H1 (cell line): ENCODE measurements around the gene C17orf100. TPM values are rescaled to one million over a fixed set of nuclear protein-coding genes. Genes with fewer than 3 reads are reported as not detected.
A peak's percentile ranks its signal among the peaks of the same experiment; 100 is the strongest.

Experiments used
- CTCF ChIP-seq, 3 experiments: IDR thresholded peaks; 1 replicate in 2 of 3; 2 replicates in 1 of 3; pipeline versions ENCODE4 v1.5.1 to v1.6.1; 2011; ENCODE audit warnings: low read length in 3 of 3, mild to moderate bottlenecking in 3 of 3, inconsistent platforms in 2 of 3, low read depth in 1 of 3, moderate library complexity in 1 of 3; ENCODE audit not compliant: insufficient read depth in 1 of 3; ENCODE audit errors: control extremely low read depth in 1 of 3
- RAD21 ChIP-seq, 2 experiments: IDR thresholded peaks in 1 of 2; conservative IDR thresholded peaks in 1 of 2; 2 replicates each; pipeline ENCODE4 v1.6.1; 2011; ENCODE audit warnings: low read depth in 2 of 2, low read length in 2 of 2, improper control_type of control experiment in 1 of 2, inconsistent platforms in 1 of 2, mild to moderate bottlenecking in 1 of 2, moderate library complexity in 1 of 2
- SIN3A ChIP-seq, 2 experiments: IDR thresholded peaks in 1 of 2; conservative IDR thresholded peaks in 1 of 2; 2 replicates each; pipeline ENCODE4 v1.6.1; 2011 to 2012; ENCODE audit warnings: low read length in 2 of 2, improper control_type of control experiment in 1 of 2, low read depth in 1 of 2, mild to moderate bottlenecking in 1 of 2
- YY1 ChIP-seq: IDR thresholded peaks from 2 replicates; pipeline ENCODE4 v1.6.1; 2011; ENCODE audit warnings: low read depth, mild to moderate bottlenecking, low read length
- polyA plus RNA-seq, 7 experiments: library from polyadenylated mRNA; depleted of rRNA in 3 of 7; stranded (reverse) in 5 of 7; unstranded in 2 of 7; fragments of >200 nt in 5 of 7; fragments of 200-250 nt in 2 of 7; gene quantifications; 1 replicate in 5 of 7; 2 replicates in 1 of 7; 4 replicates in 1 of 7; pipeline versions ENCODE4 v1.2.1 to v1.2.3, GENCODE V29; 2011 to 2013; ENCODE audit warnings: missing spikeins in 2 of 7, mixed read lengths in 2 of 7
- total RNA-seq: library from RNA; stranded (reverse); fragmentation: NEBNext Ultra II Directional; extraction: Animal tissue kit (Norgen Biotek cat#: 25700); gene quantifications from 2 replicates; pipeline ENCODE4 v1.2.1, GENCODE V29; 2021
- TF ChIP-seq, protein P1 (sequence below): fragments of 300-600 bp; sonication (generic); IDR thresholded peaks from 2 replicates; pipeline ENCODE4 v1.7.1; 2012; ENCODE audit warnings: low read length, moderate library complexity, mild to moderate bottlenecking, inconsistent platforms; ENCODE audit not compliant: insufficient replicate concordance

C17orf100 gene
- total and polyA plus RNA-seq, 2 of the 8 experiments (the other 6 are each of a cell fraction or from before 2014, with no cell fraction given), result 2.1 to 2.8 TPM

DNA sequence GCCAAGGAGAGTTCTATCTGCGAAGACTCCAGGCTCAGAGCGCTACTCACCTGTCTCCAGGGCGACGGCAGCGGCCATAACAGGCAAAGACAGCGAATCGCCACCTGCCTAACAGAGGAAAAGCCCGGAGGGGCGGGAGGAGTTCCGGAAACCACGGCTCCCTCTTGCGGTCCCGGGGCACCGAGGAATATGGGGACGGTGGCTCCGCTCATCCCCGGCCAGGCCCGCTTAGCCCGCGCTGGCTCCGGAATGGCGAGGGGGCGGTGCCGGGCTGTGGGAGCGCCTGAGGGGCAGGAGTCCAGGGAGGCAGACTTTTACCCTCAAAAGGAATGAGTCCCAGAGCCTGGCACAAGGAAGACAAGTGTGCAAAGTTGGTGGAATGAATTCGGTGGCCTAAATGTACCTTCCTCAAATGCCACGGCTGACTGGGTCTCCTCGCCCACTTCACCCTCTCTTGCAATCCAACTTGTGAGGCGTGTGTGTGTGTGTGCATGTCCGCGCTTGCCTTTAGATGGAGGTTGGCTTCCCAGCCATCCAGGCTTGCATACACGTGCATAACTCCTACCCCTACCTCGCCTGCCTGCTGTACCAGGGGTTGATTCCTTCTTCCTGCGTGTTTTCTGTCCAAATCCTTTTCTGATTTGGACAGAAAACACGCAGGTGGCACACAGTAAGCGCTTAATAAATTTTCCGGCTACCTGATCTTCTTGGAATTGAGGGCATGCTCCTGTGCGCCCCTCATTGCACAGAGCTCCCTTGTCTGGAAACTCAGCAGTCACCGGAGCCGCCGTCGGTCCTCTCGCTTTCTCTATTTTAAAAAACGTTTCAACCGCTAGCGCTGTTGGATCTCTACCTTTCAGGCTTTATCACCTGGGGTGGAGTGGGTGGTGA, 3.5 kb downstream of the C17orf100 start (continued):
- TF ChIP-seq CTCF (IDR thresholded peaks at IDR 0.05; ENCODE audit: control extremely low read depth in 1 of 3, insufficient read depth in 1 of 3, low read depth in 1 of 3, low read length in 3 of 3), result peak; percentile 17 to 27 (median 19); a peak in 2 of 4 replicates
- peak in 1 of 2 experiments; percentile 63; a peak in 1 of 4 replicates for TF ChIP-seq SIN3A (conservative IDR thresholded peaks at IDR 0.05 in 1 of 2, IDR thresholded peaks at IDR 0.05 in 1 of 2; ENCODE audit: low read depth in 1 of 2, low read length in 2 of 2)
- peak; percentile 87 for TF ChIP-seq YY1
- TF ChIP-seq, protein P1, sequence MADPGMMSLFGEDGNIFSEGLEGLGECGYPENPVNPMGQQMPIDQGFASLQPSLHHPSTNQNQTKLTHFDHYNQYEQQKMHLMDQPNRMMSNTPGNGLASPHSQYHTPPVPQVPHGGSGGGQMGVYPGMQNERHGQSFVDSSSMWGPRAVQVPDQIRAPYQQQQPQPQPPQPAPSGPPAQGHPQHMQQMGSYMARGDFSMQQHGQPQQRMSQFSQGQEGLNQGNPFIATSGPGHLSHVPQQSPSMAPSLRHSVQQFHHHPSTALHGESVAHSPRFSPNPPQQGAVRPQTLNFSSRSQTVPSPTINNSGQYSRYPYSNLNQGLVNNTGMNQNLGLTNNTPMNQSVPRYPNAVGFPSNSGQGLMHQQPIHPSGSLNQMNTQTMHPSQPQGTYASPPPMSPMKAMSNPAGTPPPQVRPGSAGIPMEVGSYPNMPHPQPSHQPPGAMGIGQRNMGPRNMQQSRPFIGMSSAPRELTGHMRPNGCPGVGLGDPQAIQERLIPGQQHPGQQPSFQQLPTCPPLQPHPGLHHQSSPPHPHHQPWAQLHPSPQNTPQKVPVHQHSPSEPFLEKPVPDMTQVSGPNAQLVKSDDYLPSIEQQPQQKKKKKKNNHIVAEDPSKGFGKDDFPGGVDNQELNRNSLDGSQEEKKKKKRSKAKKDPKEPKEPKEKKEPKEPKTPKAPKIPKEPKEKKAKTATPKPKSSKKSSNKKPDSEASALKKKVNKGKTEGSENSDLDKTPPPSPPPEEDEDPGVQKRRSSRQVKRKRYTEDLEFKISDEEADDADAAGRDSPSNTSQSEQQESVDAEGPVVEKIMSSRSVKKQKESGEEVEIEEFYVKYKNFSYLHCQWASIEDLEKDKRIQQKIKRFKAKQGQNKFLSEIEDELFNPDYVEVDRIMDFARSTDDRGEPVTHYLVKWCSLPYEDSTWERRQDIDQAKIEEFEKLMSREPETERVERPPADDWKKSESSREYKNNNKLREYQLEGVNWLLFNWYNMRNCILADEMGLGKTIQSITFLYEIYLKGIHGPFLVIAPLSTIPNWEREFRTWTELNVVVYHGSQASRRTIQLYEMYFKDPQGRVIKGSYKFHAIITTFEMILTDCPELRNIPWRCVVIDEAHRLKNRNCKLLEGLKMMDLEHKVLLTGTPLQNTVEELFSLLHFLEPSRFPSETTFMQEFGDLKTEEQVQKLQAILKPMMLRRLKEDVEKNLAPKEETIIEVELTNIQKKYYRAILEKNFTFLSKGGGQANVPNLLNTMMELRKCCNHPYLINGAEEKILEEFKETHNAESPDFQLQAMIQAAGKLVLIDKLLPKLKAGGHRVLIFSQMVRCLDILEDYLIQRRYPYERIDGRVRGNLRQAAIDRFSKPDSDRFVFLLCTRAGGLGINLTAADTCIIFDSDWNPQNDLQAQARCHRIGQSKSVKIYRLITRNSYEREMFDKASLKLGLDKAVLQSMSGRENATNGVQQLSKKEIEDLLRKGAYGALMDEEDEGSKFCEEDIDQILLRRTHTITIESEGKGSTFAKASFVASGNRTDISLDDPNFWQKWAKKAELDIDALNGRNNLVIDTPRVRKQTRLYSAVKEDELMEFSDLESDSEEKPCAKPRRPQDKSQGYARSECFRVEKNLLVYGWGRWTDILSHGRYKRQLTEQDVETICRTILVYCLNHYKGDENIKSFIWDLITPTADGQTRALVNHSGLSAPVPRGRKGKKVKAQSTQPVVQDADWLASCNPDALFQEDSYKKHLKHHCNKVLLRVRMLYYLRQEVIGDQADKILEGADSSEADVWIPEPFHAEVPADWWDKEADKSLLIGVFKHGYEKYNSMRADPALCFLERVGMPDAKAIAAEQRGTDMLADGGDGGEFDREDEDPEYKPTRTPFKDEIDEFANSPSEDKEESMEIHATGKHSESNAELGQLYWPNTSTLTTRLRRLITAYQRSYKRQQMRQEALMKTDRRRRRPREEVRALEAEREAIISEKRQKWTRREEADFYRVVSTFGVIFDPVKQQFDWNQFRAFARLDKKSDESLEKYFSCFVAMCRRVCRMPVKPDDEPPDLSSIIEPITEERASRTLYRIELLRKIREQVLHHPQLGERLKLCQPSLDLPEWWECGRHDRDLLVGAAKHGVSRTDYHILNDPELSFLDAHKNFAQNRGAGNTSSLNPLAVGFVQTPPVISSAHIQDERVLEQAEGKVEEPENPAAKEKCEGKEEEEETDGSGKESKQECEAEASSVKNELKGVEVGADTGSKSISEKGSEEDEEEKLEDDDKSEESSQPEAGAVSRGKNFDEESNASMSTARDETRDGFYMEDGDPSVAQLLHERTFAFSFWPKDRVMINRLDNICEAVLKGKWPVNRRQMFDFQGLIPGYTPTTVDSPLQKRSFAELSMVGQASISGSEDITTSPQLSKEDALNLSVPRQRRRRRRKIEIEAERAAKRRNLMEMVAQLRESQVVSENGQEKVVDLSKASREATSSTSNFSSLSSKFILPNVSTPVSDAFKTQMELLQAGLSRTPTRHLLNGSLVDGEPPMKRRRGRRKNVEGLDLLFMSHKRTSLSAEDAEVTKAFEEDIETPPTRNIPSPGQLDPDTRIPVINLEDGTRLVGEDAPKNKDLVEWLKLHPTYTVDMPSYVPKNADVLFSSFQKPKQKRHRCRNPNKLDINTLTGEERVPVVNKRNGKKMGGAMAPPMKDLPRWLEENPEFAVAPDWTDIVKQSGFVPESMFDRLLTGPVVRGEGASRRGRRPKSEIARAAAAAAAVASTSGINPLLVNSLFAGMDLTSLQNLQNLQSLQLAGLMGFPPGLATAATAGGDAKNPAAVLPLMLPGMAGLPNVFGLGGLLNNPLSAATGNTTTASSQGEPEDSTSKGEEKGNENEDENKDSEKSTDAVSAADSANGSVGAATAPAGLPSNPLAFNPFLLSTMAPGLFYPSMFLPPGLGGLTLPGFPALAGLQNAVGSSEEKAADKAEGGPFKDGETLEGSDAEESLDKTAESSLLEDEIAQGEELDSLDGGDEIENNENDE, result no peak
- peak in 1 of 2 experiments; percentile 16; a peak in 1 of 4 replicates for TF ChIP-seq RAD21 (IDR thresholded peaks at IDR 0.05 in 1 of 2, conservative IDR thresholded peaks at IDR 0.05 in 1 of 2; ENCODE audit: low read depth in 2 of 2, low read length in 2 of 2)
